IPS-11a (cell line): Measurements from ENCODE around the gene JMJD1C.

Experiments
- H3K4me3 ChIP-seq: one replicate; pipeline ENCODE4 v1.5.1; 2013; ENCODE audit warnings: low read depth, low read length, control low read depth

The JMJD1C gene

GRCh38 chr10:63150745-63151144 is 315.0 kb downstream of the JMJD1C start:
- H3K4me3 ChIP-seq: no peak overlapping the region

GRCh38 chr10:63146503-63146902 is 319.3 kb downstream of the JMJD1C start:
- H3K4me3 ChIP-seq: no peak overlapping the region

GRCh38 chr10:63145782-63146181 is 320.0 kb downstream of the JMJD1C start:
- H3K4me3 ChIP-seq: no peak overlapping the region

GRCh38 chr10:63143987-63144386 is 321.8 kb downstream of the JMJD1C start:
- no peak overlapping the region for H3K4me3 ChIP-seq

- H3K4me3 ChIP-seq: no peak overlapping the region
Measured at GRCh38 chr10:63142136-63142535, 323.6 kb downstream of the JMJD1C start.

- no peak overlapping the region for H3K4me3 ChIP-seq
Measured at GRCh38 chr10:63140077-63140476, 325.7 kb downstream of the JMJD1C start.

GRCh38 chr10:63137306-63137705 is 328.5 kb downstream of the JMJD1C start:
- H3K4me3 ChIP-seq: no peak overlapping the region

GRCh38 chr10:63133821-63134557 is 331.8 kb downstream of the JMJD1C start:
- peak overlapping the region; percentile 87 for H3K4me3 ChIP-seq

- peak within 1 kb of the TSS; percentile 87 for H3K4me3 ChIP-seq
Measured at GRCh38 chr10:63133056-63133820, 332.5 kb downstream of the JMJD1C start, which contains the start of gene NRBF2. TSS of gene NRBF2 (plus strand) at chr10:63133328. CDS start at chr10:63133471, 143 bp downstream.

GRCh38 chr10:63132651-63133055 is 333.1 kb downstream of the JMJD1C start:
- no peak overlapping the region for H3K4me3 ChIP-seq

- no peak overlapping the region for H3K4me3 ChIP-seq
Measured at GRCh38 chr10:63129888-63130287, 335.9 kb downstream of the JMJD1C start.

- no peak overlapping the region for H3K4me3 ChIP-seq
Measured at GRCh38 chr10:63128443-63128842, 337.3 kb downstream of the JMJD1C start.

- no peak overlapping the region for H3K4me3 ChIP-seq
Measured at GRCh38 chr10:63125459-63125858, 340.3 kb downstream of the JMJD1C start.

- H3K4me3 ChIP-seq: no peak overlapping the region
Measured at GRCh38 chr10:63123727-63124362, 341.9 kb downstream of the JMJD1C start.

- no peak overlapping the region for H3K4me3 ChIP-seq
Measured at GRCh38 chr10:63120554-63120953, 345.2 kb downstream of the JMJD1C start.

GRCh38 chr10:63119041-63119440 is 346.7 kb downstream of the JMJD1C start:
- no peak overlapping the region for H3K4me3 ChIP-seq
